HS-5 (cell line): ENCODE measurements around the gene STIP1.
A peak's percentile ranks its signal among the peaks of the same experiment; 100 is the strongest.
"Not testable (repeated sequence)": the region's sequence is repeated elsewhere in the genome, so short reads cannot be mapped to it uniquely, and the experiment has no call there.

ENCODE experiments used
- DNase-seq: peaks from one replicate; pipeline ENCODE4 v3.0.0-alpha.2; 2012; ENCODE audit warnings: low read depth

STIP1 gene

DNA sequence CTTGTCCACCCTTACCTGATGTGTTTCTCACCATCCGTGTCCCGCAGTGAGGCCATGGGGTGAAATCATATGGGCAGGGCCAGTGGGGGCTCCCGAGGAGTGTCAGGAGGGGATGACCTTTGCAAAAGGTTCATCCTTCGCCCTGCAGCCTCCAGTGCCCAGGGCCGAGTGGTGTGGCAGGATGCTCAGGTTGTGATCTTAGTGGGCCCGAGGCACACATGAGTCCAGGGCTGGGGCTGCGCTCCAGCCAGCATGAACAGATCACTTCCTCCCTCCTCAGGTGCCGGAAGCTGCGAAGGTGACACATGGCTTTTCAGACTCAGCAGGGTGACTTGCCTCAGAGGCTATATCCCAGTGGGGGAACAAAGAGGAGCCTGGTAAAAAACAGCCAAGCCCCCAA lies 52.1 kb downstream of the STIP1 start:
- DNase-seq: no peak

DNA sequence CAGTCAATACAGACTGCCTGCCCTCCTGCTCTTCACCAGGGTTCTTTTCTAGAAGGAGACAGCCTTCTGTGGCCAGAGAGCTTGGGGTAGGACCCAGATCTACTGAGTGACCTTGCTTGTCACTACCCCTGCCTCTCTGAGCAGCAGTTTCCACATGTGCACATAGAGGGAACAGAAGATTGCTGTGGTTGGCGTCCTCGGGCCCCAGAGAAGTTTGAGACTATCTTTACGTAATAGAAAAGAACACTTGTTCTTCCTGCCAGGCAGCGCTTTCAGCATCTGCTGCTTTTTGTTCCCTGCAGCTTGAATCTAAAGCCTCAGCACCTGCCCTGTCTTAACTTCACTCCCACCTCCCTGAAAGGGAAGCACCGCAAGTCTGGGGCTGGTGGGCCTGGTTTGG lies 53.0 kb downstream of the STIP1 start:
- no peak for DNase-seq

- DNase-seq: no peak
Observed at GRCh38 chr11:64239662-64240434, 53.9 kb downstream of the STIP1 start.

- peak; percentile 79 for DNase-seq
Observed at GRCh38 chr11:64240435-64241240, 54.7 kb downstream of the STIP1 start, which contains the start of gene FKBP2. Gene FKBP2 (plus strand): TSS chr11:64241095. CDS start chr11:64242388, 1,293 bp downstream.

- no peak for DNase-seq
Observed at GRCh38 chr11:64241241-64241490, 55.2 kb downstream of the STIP1 start.

- DNase-seq: peak; percentile 96
Observed at GRCh38 chr11:64241491-64242374, 55.8 kb downstream of the STIP1 start.

GRCh38 chr11:64243236-64243854 lies 57.4 kb downstream of the STIP1 start:
- no peak for DNase-seq

DNA sequence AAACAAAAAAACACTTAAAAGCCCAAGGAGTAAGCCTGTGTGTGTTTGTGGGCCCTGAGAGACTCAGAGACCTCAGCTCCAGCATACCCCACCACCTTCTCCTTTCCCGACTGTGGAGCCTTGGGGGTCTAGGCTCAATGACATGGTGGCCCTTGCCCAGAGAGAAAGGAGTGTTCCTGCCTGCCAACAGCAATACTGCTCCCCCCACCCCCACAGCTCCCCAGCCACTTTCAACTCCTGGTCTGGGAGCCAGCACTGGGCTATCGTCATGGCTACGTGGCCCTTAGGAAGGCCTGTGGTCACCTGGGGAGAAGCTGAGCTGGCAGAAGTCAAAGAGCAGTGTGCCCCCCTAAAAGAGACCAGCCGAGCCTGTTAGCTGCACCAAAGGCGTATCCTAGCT lies 58.1 kb downstream of the STIP1 start:
- DNase-seq: no peak

DNA sequence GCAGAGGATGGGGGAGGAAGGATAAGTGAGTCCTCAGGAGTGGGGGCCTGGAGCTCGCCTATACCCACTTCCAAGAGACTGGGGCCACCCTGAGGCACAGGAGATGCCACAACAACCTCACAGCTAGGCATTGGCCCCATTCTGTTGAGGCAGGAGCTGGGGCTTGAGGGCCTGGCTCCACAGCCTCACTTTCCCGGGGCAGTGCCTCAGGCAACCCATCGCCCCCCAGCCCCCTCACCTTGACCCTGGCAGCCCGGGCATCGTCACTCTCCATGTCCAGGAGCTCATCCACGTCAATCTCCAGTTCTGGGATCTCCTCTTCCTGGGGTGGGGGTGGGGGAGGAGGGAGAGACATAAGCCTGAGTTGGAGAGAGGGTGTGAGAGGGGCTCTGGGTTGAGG lies 59.0 kb downstream of the STIP1 start:
- DNase-seq: no peak

DNA sequence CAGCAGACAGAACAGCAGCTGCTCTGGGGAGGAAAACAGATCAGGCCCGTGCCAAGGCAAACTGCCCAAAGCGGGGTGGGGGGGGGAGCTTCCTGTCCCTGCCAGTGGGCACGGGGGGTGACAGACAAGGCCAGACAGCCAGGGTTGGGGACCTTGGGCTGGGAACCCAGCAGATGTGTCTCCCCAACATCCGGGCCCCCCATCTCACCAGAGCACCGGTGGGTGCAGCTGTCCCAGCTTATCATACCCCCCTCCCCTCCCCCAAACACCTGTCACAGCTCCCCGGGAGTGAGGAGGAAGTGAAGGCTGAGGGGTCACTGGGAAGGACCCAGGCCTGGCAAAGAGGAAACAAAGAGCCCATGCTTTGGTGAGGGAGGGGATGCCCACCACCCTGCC lies 59.4 kb downstream of the STIP1 start:
- no peak for DNase-seq

GRCh38 chr11:64245797-64246620 lies 60.0 kb downstream of the STIP1 start:
- DNase-seq: peak; percentile 70

DNA sequence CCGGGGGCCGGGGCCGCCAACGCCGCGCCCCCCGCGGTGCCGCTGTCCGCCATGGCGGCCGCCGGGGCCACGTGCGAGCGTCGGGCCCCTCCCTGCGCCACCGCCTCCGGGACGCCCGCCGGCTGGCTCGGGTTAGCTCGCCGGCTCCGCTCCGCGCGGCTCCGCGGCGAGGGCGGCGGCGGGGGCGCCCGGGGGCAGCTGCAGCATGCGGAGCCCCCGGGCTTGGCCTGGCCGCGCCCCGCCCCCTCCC lies 60.6 kb downstream of the STIP1 start:
- DNase-seq: not testable (repeated sequence)

DNA sequence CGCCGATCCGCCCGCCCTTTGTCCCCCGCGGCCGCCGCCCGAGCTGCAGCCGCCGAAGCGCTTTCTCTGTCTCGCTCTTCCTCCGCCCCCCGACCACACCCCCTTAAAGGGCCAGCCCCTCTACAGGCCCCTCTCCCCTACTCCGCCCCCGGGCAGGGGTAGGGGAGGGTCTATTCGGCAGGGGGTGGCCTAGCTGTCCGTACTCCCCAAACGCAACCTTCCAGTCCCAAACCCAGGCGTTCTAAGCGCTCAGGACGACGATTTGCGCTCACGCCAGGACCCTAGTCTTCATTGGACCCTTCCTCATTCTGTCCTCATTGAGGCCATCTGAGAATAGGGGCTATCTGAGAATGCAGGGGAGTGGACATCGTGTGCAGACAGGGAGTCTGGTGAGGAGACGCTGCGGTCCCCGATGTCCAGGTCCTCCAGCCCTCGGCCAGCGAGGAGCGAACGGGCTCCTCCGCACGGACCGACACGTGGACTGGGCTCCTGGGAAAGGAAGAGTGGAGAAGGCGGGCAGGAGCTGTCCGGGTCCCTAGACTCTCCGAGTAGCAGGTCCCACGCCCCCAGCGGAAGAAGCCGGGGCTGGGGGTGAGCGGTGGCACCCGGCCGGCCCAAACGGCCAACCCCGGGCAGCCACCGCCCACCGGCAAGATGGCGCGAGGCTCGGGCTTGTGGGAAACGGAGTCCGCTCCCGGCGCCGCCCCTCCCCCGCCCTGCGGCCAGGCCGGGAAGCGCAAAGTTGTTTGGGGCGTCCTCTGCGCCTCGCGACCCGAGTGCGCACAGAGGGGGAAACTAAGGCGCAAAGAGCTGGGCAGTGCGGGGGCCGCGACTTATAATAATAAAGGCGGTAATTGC lies 61.1 kb downstream of the STIP1 start, which contains the start of gene PPP1R14B:
Gene PPP1R14B (minus strand): TSS at position 73 of the 858 bp plus-strand sequence. CDS start 270 bp downstream, outside the sequence.
- DNase-seq: no peak

- DNase-seq: no peak
Observed at GRCh38 chr11:64247729-64248531, 62.0 kb downstream of the STIP1 start.

DNA sequence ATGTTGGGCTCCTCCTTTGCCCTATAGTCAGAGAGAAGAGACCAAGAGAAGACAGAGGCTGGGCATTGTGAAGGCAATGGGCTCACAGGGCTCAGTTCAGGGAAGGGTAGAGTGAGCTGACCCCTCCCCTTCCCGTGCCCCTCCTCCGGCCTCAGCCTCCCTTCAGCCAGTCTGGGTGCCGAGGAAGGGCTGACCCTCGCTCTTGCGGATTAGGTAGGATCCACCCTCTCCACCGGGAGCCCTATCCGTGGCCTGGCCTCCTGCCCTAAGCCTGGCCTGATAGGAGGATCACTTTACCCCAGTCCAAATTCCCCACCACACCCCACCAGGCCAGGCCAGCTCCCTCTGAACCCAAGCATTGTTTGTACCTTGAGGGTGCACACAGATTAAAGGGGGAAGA lies 62.6 kb downstream of the STIP1 start:
- DNase-seq: no peak

DNA sequence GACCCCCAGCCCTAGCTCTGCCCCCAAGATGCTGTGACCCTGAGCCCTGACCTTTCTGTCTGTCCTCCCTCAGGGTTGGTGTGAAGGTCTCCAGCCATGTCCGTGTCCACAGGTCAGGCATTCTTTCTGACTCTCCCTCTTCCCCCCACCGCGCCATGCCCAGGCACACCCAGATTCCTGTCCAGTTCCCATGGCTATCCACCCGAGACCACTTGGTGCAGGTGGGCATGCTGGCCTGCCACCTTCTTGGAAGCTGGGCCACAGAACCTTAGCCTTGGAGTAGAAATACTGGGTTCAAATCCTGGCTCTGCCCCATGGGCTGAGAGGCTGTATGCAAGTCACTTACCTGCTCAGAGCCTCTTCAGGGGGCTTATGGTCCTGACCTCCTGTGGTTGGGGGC lies 63.1 kb downstream of the STIP1 start:
- no peak for DNase-seq

GRCh38 chr11:64249563-64250414 lies 63.8 kb downstream of the STIP1 start:
- DNase-seq: no peak

GRCh38 chr11:64250415-64251015 lies 64.5 kb downstream of the STIP1 start:
- no peak for DNase-seq
